ENCODE measurements around the gene GNA14. TPM values are rescaled to one million over a fixed set of nuclear protein-coding genes. Genes with fewer than 3 reads are reported as not detected.
A peak's percentile ranks its signal among the peaks of the same experiment; 100 is the strongest.

GNA14 gene
- total RNA-seq, 1 experiment from 2014 or later, result 1.2 TPM

GRCh38 chr9:77451507-77451906 is 196.6 kb downstream of the GNA14 start:
- H3K27ac ChIP-seq (ENCODE audit: low read length), result no peak overlapping the region
- no peaks in the 10 kb centered on the region; the same call in 1 of the 2 replicates for H3K4me1 ChIP-seq (ENCODE audit: insufficient read depth, low read length)
- no peak overlapping the region for H2AFZ ChIP-seq (ENCODE audit: low read length)
- H3K9me3 ChIP-seq (ENCODE audit: low read length), result no peaks in the 10 kb centered on the region
- ATAC-seq, result peak; percentile 13; the same call in 1 of the 2 replicates
- ChIA-PET POLR2A (ENCODE audit: unreplicated experiment) (no interaction called here), CTCF (no interaction called here)
- BruUV-seq (replicated peaks), result no TSS peak
- intact Hi-C loops (cut with micrococcal nuclease), result no loop called here
- no peaks in the 10 kb centered on the region for H3K27me3 ChIP-seq (ENCODE audit: low read length)
- no peaks in the 10 kb centered on the region for H3K36me3 ChIP-seq (ENCODE audit: low read depth, low read length)
- no peak overlapping the region for H3K4me3 ChIP-seq (ENCODE audit: low read length)
- TF ChIP-seq EZH2phosphoT487 (IDR thresholded peaks at IDR 0.05; ENCODE audit: borderline replicate concordance, low read length) (no peak), EZH2 (IDR thresholded peaks at IDR 0.05; ENCODE audit: low read length, unreplicated experiment) (no peak), CTCF (conservative IDR thresholded peaks at IDR 0.05; ENCODE audit: low read depth, low read length) (no peak)
- H3F3A ChIP-seq (ENCODE audit: low read length, unreplicated experiment), result no peaks in the 10 kb centered on the region
- H3K9ac ChIP-seq (ENCODE audit: low read length), result no peak overlapping the region
- peak; percentile 45 for DNase-seq
- H3K4me2 ChIP-seq (ENCODE audit: low read length), result no peak overlapping the region
- H3K9me2 ChIP-seq (replicated peaks; ENCODE audit: low read length), result no peaks in the 10 kb centered on the region
- H3K79me2 ChIP-seq (ENCODE audit: low read length), result no peaks in the 10 kb centered on the region
- no peaks in the 10 kb centered on the region for H4K20me1 ChIP-seq (ENCODE audit: low read length)

- H3K4me1 ChIP-seq (ENCODE audit: insufficient read depth, low read length), result no peaks in the 10 kb centered on the region; the same call in 1 of the 2 replicates
- no peaks in the 10 kb centered on the region for H3K9me3 ChIP-seq (ENCODE audit: low read length)
- DNase-seq (no peak), ATAC-seq (no peak)
- no peak overlapping the region for H2AFZ ChIP-seq (ENCODE audit: low read length)
- H3K27me3 ChIP-seq (ENCODE audit: low read length), result no peaks in the 10 kb centered on the region
- no peaks in the 10 kb centered on the region for H3K79me2 ChIP-seq (ENCODE audit: low read length)
- no peak for TF ChIP-seq CTCF (conservative IDR thresholded peaks at IDR 0.05; ENCODE audit: low read depth, low read length)
- no peak for TF ChIP-seq EZH2 (IDR thresholded peaks at IDR 0.05; ENCODE audit: low read length, unreplicated experiment)
- TF ChIP-seq EZH2phosphoT487 (IDR thresholded peaks at IDR 0.05; ENCODE audit: borderline replicate concordance, low read length), result no peak
- no peak overlapping the region for H3K9ac ChIP-seq (ENCODE audit: low read length)
- ChIA-PET POLR2A (ENCODE audit: unreplicated experiment) (no interaction called here), CTCF (no interaction called here)
- H3K4me3 ChIP-seq (ENCODE audit: low read length), result no peak overlapping the region
- H3K9me2 ChIP-seq (replicated peaks; ENCODE audit: low read length), result no peaks in the 10 kb centered on the region
- no peak overlapping the region for H3K4me2 ChIP-seq (ENCODE audit: low read length)
- intact Hi-C loops (cut with micrococcal nuclease), result no loop called here
- no peak overlapping the region for H3K27ac ChIP-seq (ENCODE audit: low read length)
- BruUV-seq (replicated peaks), result no TSS peak
- H3K36me3 ChIP-seq (ENCODE audit: low read depth, low read length), result no peaks in the 10 kb centered on the region
- H4K20me1 ChIP-seq (ENCODE audit: low read length), result no peaks in the 10 kb centered on the region
- no peaks in the 10 kb centered on the region for H3F3A ChIP-seq (ENCODE audit: low read length, unreplicated experiment)
These were observed 198.0 kb downstream of the GNA14 start for GRCh38 chr9:77450085-77450475.

GRCh38 chr9:77449240-77450084 is 198.7 kb downstream of the GNA14 start:
- no peak for ATAC-seq

More at GRCh38 chr9:77449240-77450084, 198.7 kb downstream of the GNA14 start:
- BruUV-seq (replicated peaks), result no TSS peak
- Histone ChIP-seq H4K20me1 (ENCODE audit: low read length) (no peaks in the 10 kb centered on the region), H3K79me2 (ENCODE audit: low read length) (no peaks in the 10 kb centered on the region), H3K4me3 (ENCODE audit: low read length) (no peak overlapping the region), H3K4me1 (ENCODE audit: insufficient read depth, low read length) (no peaks in the 10 kb centered on the region), H3K27me3 (ENCODE audit: low read length) (no peaks in the 10 kb centered on the region), H3K4me2 (ENCODE audit: low read length) (no peak overlapping the region), H3K9ac (ENCODE audit: low read length) (no peak overlapping the region), H3K36me3 (ENCODE audit: low read depth, low read length) (no peaks in the 10 kb centered on the region), H3K9me2 (replicated peaks; ENCODE audit: low read length) (no peaks in the 10 kb centered on the region), H3F3A (ENCODE audit: low read length, unreplicated experiment) (no peaks in the 10 kb centered on the region), H2AFZ (ENCODE audit: low read length) (no peak overlapping the region), H3K27ac (ENCODE audit: low read length) (no peak overlapping the region), H3K9me3 (ENCODE audit: low read length) (no peaks in the 10 kb centered on the region)
- intact Hi-C loops (cut with micrococcal nuclease), result no loop called here
- ChIA-PET POLR2A (ENCODE audit: unreplicated experiment) (no interaction called here), CTCF (no interaction called here)
- DNase-seq, result peak; percentile 11
- TF ChIP-seq EZH2 (IDR thresholded peaks at IDR 0.05; ENCODE audit: low read length, unreplicated experiment) (no peak), EZH2phosphoT487 (IDR thresholded peaks at IDR 0.05; ENCODE audit: borderline replicate concordance, low read length) (no peak), CTCF (conservative IDR thresholded peaks at IDR 0.05; ENCODE audit: low read depth, low read length) (peak; percentile 33; the same call in 1 of the 2 replicates)

Data from PC-3 (cell line).